OCI-LY3 (cell line): Measurements from ENCODE around the gene CSPG4.

Experiments
- H2AFZ ChIP-seq: fragments of 200-600, 300-600 bp; shearing (Covaris generic); 2 replicates; pipeline ENCODE4 v1.6.0; 2014; ENCODE audit warnings: antibody characterized with exemption, low read depth, low read length
- H3K27ac ChIP-seq: fragments of 200-600, 300-600 bp; sonication (generic); 2 replicates; pipeline ENCODE4 v1.5.1; 2014; ENCODE audit warnings: mild to moderate bottlenecking, low read length, moderate library complexity, mixed read lengths
- H3K27me3 ChIP-seq: fragments of 200-600, 300-600 bp; sonication (generic); 2 replicates; pipeline ENCODE4 v1.6.1; 2014; ENCODE audit warnings: low read depth, low read length, mixed read lengths
- H3K36me3 ChIP-seq: fragments of 200-600, 300-600 bp; sonication (generic); replicated peaks from 2 replicates; pipeline ENCODE3; 2014; ENCODE audit warnings: low read depth, low read length, mixed read lengths
- H3K4me1 ChIP-seq: fragments of 300-600, 200-600 bp; sonication (generic); 2 replicates; pipeline ENCODE4 v1.6.1; 2014; ENCODE audit warnings: low read length, mixed read lengths
- H3K4me2 ChIP-seq: fragments of 200-600, 300-600 bp; sonication (generic); 2 replicates; pipeline ENCODE4 v1.6.1; 2014; ENCODE audit warnings: low read length, mixed read lengths
- H3K4me3 ChIP-seq: fragments of 300-600, 200-600 bp; sonication (generic); 2 replicates; pipeline ENCODE4 v1.5.1; 2014; ENCODE audit warnings: antibody characterized with exemption, mild to moderate bottlenecking, low read length, moderate library complexity
- H3K79me2 ChIP-seq: fragments of 300-600, 200-600 bp; shearing (Covaris generic); 2 replicates; pipeline ENCODE4 v1.6.1; 2014; ENCODE audit warnings: mild to moderate bottlenecking, low read length, mixed read lengths
- H3K9ac ChIP-seq: fragments of 300-600, 200-600 bp; shearing (Covaris generic); 2 replicates; pipeline ENCODE4 v1.6.0; 2014; ENCODE audit warnings: mild to moderate bottlenecking, low read length, moderate library complexity
- H3K9me3 ChIP-seq: fragments of 200-600, 300-600 bp; shearing (Covaris generic); 2 replicates; pipeline ENCODE4 v1.6.1; 2014; ENCODE audit warnings: low read length, mixed read lengths; ENCODE audit not compliant: insufficient read depth
- H4K20me1 ChIP-seq: fragments of 200-600, 300-600 bp; sonication (generic); 2 replicates; pipeline ENCODE4 v1.6.1; 2016; ENCODE audit warnings: low read length, mixed read lengths; ENCODE audit not compliant: insufficient read depth
- CTCF ChIP-seq: fragments of 200-600, 300-600 bp; sonication (generic); IDR thresholded peaks from 2 replicates; pipeline ENCODE4 v1.5.1; 2014; ENCODE audit warnings: antibody characterized with exemption, low read length, low read depth
- EZH2phosphoT487 ChIP-seq: fragments of 200-600 bp; shearing (Covaris generic); IDR thresholded peaks from 2 replicates; pipeline ENCODE4 v1.6.1; 2018; ENCODE audit warnings: antibody characterized with exemption, mixed run types, low read depth

CSPG4 gene

GRCh38 chr15:75625542-75626347 is 86.9 kb downstream of the CSPG4 start, which contains the start of gene SNUPN:
SNUPN (minus strand) TSS chr15:75625725; CDS start chr15:75621051, 4,674 bp downstream.
- peak within 1 kb of the TSS; percentile 92 for H3K4me2 ChIP-seq
- H3K9me3 ChIP-seq: no peaks in the 10 kb centered on the region
- peaks cover 12% of the 10 kb centered on the region; the same call in 1 of the 2 replicates for H3K79me2 ChIP-seq
- H3K36me3 ChIP-seq: peaks cover 6% of the 10 kb centered on the region
- no peak for TF ChIP-seq EZH2phosphoT487
- TF ChIP-seq CTCF: no peak
- peak within 1 kb of the TSS; percentile 95 for H3K4me3 ChIP-seq
- H3K9ac ChIP-seq: peak within 1 kb of the TSS; percentile 100
- H3K27me3 ChIP-seq: no peaks in the 10 kb centered on the region
- no peaks in the 10 kb centered on the region for H4K20me1 ChIP-seq
- peaks cover 4% of the 10 kb centered on the region; the same call in 1 of the 2 replicates for H3K4me1 ChIP-seq
- H2AFZ ChIP-seq: peak within 1 kb of the TSS; percentile 91
- H3K27ac ChIP-seq: peak within 1 kb of the TSS; percentile 90
